Astrocyte of the cerebellum (primary cell): ENCODE results near the gene RHOV.

Experiments used
- DNase-seq: peaks from one replicate; pipeline ENCODE4 v3.0.0-alpha.2; 2011; ENCODE audit warnings: low read depth
- H3K4me3 ChIP-seq: 2 replicates; pipeline ENCODE4 v1.5.1; 2011; ENCODE audit warnings: mild to moderate bottlenecking, low read depth, low read length, moderate library complexity
- CTCF ChIP-seq: IDR thresholded peaks from 2 replicates; pipeline ENCODE4 v1.5.1; 2012; ENCODE audit warnings: low read length, low read depth, moderate library complexity, mild to moderate bottlenecking; ENCODE audit errors: missing control alignments
- in situ Hi-C: cut with HindIII; loops from 2 replicates; pipeline ENCODE4 v1.10.0; 2017; ENCODE audit warnings: low sequenced_read_pairs

RHOV gene

GRCh38 chr15:40843885-40844695 is 29.9 kb downstream of the RHOV start, which contains the start of gene SPINT1:
Gene SPINT1, plus strand, starts transcription at chr15:40844048. Its CDS starts 507 bp downstream, at chr15:40844555.
- no peak for DNase-seq
- in situ Hi-C loops: no loop called here
- no peak for TF ChIP-seq CTCF
- H3K4me3 ChIP-seq: peak within 1 kb of the TSS; percentile 38

GRCh38 chr15:40843261-40843884 is 30.7 kb downstream of the RHOV start:
- no peak for TF ChIP-seq CTCF
- in situ Hi-C loops: no loop called here
- H3K4me3 ChIP-seq: peak overlapping the region; percentile 18
- no peak for DNase-seq

GRCh38 chr15:40841741-40842140 is 32.3 kb downstream of the RHOV start:
- no peak for TF ChIP-seq CTCF
- H3K4me3 ChIP-seq: no peak overlapping the region
- in situ Hi-C loops: no loop called here
- no peak for DNase-seq

- no peak for DNase-seq
- in situ Hi-C loops: no loop called here
- no peak overlapping the region for H3K4me3 ChIP-seq
- TF ChIP-seq CTCF: no peak
Measured at GRCh38 chr15:40838756-40839155, 35.3 kb downstream of the RHOV start.

- in situ Hi-C loops: no loop called here
- no peak for DNase-seq
- TF ChIP-seq CTCF: no peak
- H3K4me3 ChIP-seq: no peak overlapping the region
Measured at GRCh38 chr15:40836020-40836419, 38.0 kb downstream of the RHOV start.

GRCh38 chr15:40832903-40833302 is 41.1 kb downstream of the RHOV start:
- in situ Hi-C loops: no loop called here
- TF ChIP-seq CTCF: no peak
- DNase-seq: no peak
- H3K4me3 ChIP-seq: no peak overlapping the region
